ENCODE results near the gene FOXP2. TPM values are rescaled to one million over a fixed set of nuclear protein-coding genes. Genes with fewer than 3 reads are reported as not detected.
A peak's percentile ranks its signal among the peaks of the same experiment; 100 is the strongest.

Gene FOXP2
- total and polyA plus RNA-seq, 2 donors (not counting 3 experiments of a cell fraction or from before 2014, with no cell fraction given): 0.37 to 2.7 TPM

GRCh38 chr7:114466917-114467316 is 52.3 kb downstream of the FOXP2 start:
- FAIRE-seq (peak; percentile 26), DNase-seq (ENCODE audit: low read depth, low spot score) (peak; percentile 78)
- BruUV-seq (replicated peaks): no TSS peak
- Histone ChIP-seq H4K20me1 (replicated peaks; ENCODE audit: control insufficient read depth, extremely low read depth, insufficient read depth, low read length) (no peaks in the 10 kb centered on the region), H3K4me1 (ENCODE audit: control insufficient read depth, extremely low read depth, insufficient read depth, low read length) (no peaks in the 10 kb centered on the region), H3K9ac (replicated peaks; ENCODE audit: extremely low read depth, insufficient read depth, low read length) (no peak overlapping the region), H3K4me2 (ENCODE audit: insufficient read depth, low read length) (no peak overlapping the region), H3K36me3 (ENCODE audit: control insufficient read depth in 2 of 2, extremely low read depth in 1 of 2, insufficient read depth in 2 of 2, low read length in 2 of 2) (no peaks in the 10 kb centered on the region), H3K27ac (ENCODE audit: insufficient read depth, low read depth, low read length) (no peak overlapping the region), H3K9me3 (replicated peaks; ENCODE audit: control insufficient read depth, insufficient read depth, low read length) (no peaks in the 10 kb centered on the region), H3K9me1 (replicated peaks; ENCODE audit: control insufficient read depth, extremely low read depth, insufficient read depth, low read length) (no peaks in the 10 kb centered on the region), H3K79me2 (ENCODE audit: control insufficient read depth, insufficient read depth, low read length) (no peaks in the 10 kb centered on the region), H3K27me3 (ENCODE audit: control insufficient read depth in 2 of 2, insufficient read depth in 2 of 2, low read length in 2 of 2) (no peaks in the 10 kb centered on the region), H3K4me3 (replicated peaks in 1 of 3; ENCODE audit: insufficient read depth in 1 of 3, low read depth in 1 of 3, low read length in 3 of 3) (no peak overlapping the region), H2AFZ (ENCODE audit: low read depth, low read length) (no peak overlapping the region)
- CTCF ChIA-PET: interaction anchor here (1.0 to 1.6 kb wide), 2 partner anchors 40 to 73 kb away, joined by 3 to 7 read pairs; no protein-coding TSS in a partner anchor
- TF ChIP-seq POLR2AphosphoS5 (IDR thresholded peaks at IDR 0.05; ENCODE audit: insufficient read depth, low read depth, low read length) (no peak), CTCF (IDR thresholded peaks at IDR 0.05; ENCODE audit: extremely low read depth in 1 of 2, insufficient read depth in 1 of 2, low read depth in 1 of 2, low read length in 2 of 2) (no peak), JUN (IDR thresholded peaks at IDR 0.05; ENCODE audit: borderline replicate concordance, insufficient read depth, insufficient read length, low read depth) (no peak), GATA2 (IDR thresholded peaks at IDR 0.05; ENCODE audit: insufficient read depth, insufficient read length, low read depth, low read length) (no peak), MYC (IDR thresholded peaks at IDR 0.05; ENCODE audit: low read depth, low read length) (no peak), MAX (IDR thresholded peaks at IDR 0.05; ENCODE audit: insufficient read depth, insufficient read length) (no peak), EZH2 (IDR thresholded peaks at IDR 0.05; ENCODE audit: borderline replicate concordance, low read depth, low read length, severe bottlenecking) (no peak), POLR2A (IDR thresholded peaks at IDR 0.05; ENCODE audit: low read depth, low read length) (no peak), FOS (IDR thresholded peaks at IDR 0.05; ENCODE audit: borderline replicate concordance, insufficient read depth, low read length) (no peak)
- dilution Hi-C loops (cut with MboI; ENCODE audit: extremely low pct_ligation_motif_present, low sequenced_read_pairs) (no loop called here), intact Hi-C loops (cut with micrococcal nuclease) (no loop called here)
- POLR2A ChIA-PET: no interaction called here

Data from endothelial cell of umbilical vein (primary cell).